NB4 (cell line): ENCODE results near the gene LYST.
"Not testable (repeated sequence)": the region's sequence is repeated elsewhere in the genome, so short reads cannot be mapped to it uniquely, and the experiment has no call there.

Source experiments
- DNase-seq: peaks from one replicate; pipeline ENCODE4 v3.0.0; 2010; ENCODE audit warnings: low read depth
- H3K4me3 ChIP-seq: one replicate; pipeline ENCODE4 v1.5.1; 2011; ENCODE audit warnings: mild to moderate bottlenecking, low read depth, low read length, moderate library complexity
- CTCF ChIP-seq: IDR thresholded peaks from one replicate; pipeline ENCODE4 v1.5.1; 2012; ENCODE audit warnings: low read depth, low read length
- MAX ChIP-seq: IDR thresholded peaks from 2 replicates; pipeline ENCODE4 v1.6.1; 2011; ENCODE audit warnings: low read depth, low read length
- MYC ChIP-seq: IDR thresholded peaks from 2 replicates; pipeline ENCODE4 v1.6.1; 2011; ENCODE audit warnings: low read depth, low read length
- POLR2A ChIP-seq: IDR thresholded peaks from 2 replicates; pipeline ENCODE4 v1.6.1; 2011; ENCODE audit warnings: mild to moderate bottlenecking; ENCODE audit not compliant: insufficient read length; ENCODE audit errors: extremely low read depth

LYST gene

GRCh38 chr1:235625831-235626230 lies 240.9 kb downstream of the LYST start:
- TF ChIP-seq MYC: no peak
- TF ChIP-seq POLR2A: no peak
- no peak for TF ChIP-seq CTCF
- TF ChIP-seq MAX: no peak
- H3K4me3 ChIP-seq: no peak overlapping the region
- no peak for DNase-seq

GRCh38 chr1:235625340-235625739 lies 241.4 kb downstream of the LYST start:
- no peak for DNase-seq
- TF ChIP-seq MYC: no peak
- no peak overlapping the region for H3K4me3 ChIP-seq

- DNase-seq: peak; percentile 63
- H3K4me3 ChIP-seq: no peak overlapping the region
- TF ChIP-seq CTCF (no peak), MAX (no peak), MYC (no peak), POLR2A (no peak)
Measured at GRCh38 chr1:235624721-235625333, 241.9 kb downstream of the LYST start.

- no peak overlapping the region for H3K4me3 ChIP-seq
- no peak for DNase-seq
- TF ChIP-seq MYC (no peak), CTCF (no peak)
Measured at GRCh38 chr1:235622936-235623779, 243.5 kb downstream of the LYST start.

- DNase-seq, H3K4me3 ChIP-seq: not testable (repeated sequence)
Measured at GRCh38 chr1:235619149-235619548, 247.6 kb downstream of the LYST start.

- DNase-seq: no peak
- no peak overlapping the region for H3K4me3 ChIP-seq
- TF ChIP-seq CTCF (peak; percentile 21), POLR2A (no peak)
Measured at GRCh38 chr1:235617808-235618207, 248.9 kb downstream of the LYST start.

- H3K4me3 ChIP-seq: no peak overlapping the region
- DNase-seq: no peak
- no peak for TF ChIP-seq MAX
- TF ChIP-seq MYC: no peak
- TF ChIP-seq POLR2A: no peak
- no peak for TF ChIP-seq CTCF
Measured at GRCh38 chr1:235617140-235617539, 249.6 kb downstream of the LYST start.
